Epithelial cell of esophagus (primary cell): ENCODE data around the gene LDB2.

Experiments used
- DNase-seq: peaks from one replicate; pipeline ENCODE4 v3.0.0; 2010; ENCODE audit warnings: low read depth
- H3K4me3 ChIP-seq: 2 replicates; pipeline ENCODE4 v1.5.1; 2011; ENCODE audit warnings: mild to moderate bottlenecking, low read length, control low read depth
- CTCF ChIP-seq: IDR thresholded peaks from 2 replicates; pipeline ENCODE4 v1.5.1; 2011; ENCODE audit warnings: low read depth, mild to moderate bottlenecking, low read length, control low read depth, inconsistent platforms; ENCODE audit not compliant: insufficient read depth; ENCODE audit errors: missing control alignments

The LDB2 gene

GRCh38 chr4:16466581-16466980 lies 431.9 kb downstream of the LDB2 start:
- no peak for TF ChIP-seq CTCF
- no peak for DNase-seq
- no peak overlapping the region for H3K4me3 ChIP-seq

- no peak for TF ChIP-seq CTCF
- DNase-seq, result peak; percentile 2
- H3K4me3 ChIP-seq, result no peak overlapping the region
These were observed 433.8 kb downstream of the LDB2 start for GRCh38 chr4:16464651-16465050.

- no peak overlapping the region for H3K4me3 ChIP-seq
- TF ChIP-seq CTCF, result no peak
These were observed 435.8 kb downstream of the LDB2 start for GRCh38 chr4:16462656-16463055.

GRCh38 chr4:16461362-16461761 lies 437.1 kb downstream of the LDB2 start:
- DNase-seq, result peak; percentile 67
- no peak for TF ChIP-seq CTCF
- no peak overlapping the region for H3K4me3 ChIP-seq

More at GRCh38 chr4:16462656-16463055, 435.8 kb downstream of the LDB2 start:
- DNase-seq, result no peak

- H3K4me3 ChIP-seq, result no peak overlapping the region
- TF ChIP-seq CTCF, result no peak
- DNase-seq, result peak; percentile 53
These were observed 440.5 kb downstream of the LDB2 start for GRCh38 chr4:16457944-16458343.
